Heart left ventricle (tissue), 16 donors: ENCODE data around the gene NREP. TPM values are rescaled to one million over a fixed set of nuclear protein-coding genes. Genes with fewer than 3 reads are reported as not detected.
A peak's percentile ranks its signal among the peaks of the same experiment; 100 is the strongest.

Experiments used
- ATAC-seq, 4 donors: fragments of 200-7000 bp; cut with Tn5 transposase; one replicate each; pipeline ENCODE4 v1.9.1; 2020 to 2022; ENCODE audit warnings: moderate library complexity in 4 of 4, mild to moderate bottlenecking in 3 of 4, moderate number of reproducible peaks in 1 of 4
- DNase-seq, 5 donors: peaks; one replicate each; pipeline ENCODE4 v3.0.0-alpha.2; 2020
- H3K27ac ChIP-seq, 12 donors: fragments of 200-600 bp; sonication (generic) in 4 of 12; one replicate each; pipeline versions ENCODE4 v1.5.0 to v1.8.0; 2016 to 2022; ENCODE audit warnings: mild to moderate bottlenecking in 2 of 12
- H3K27me3 ChIP-seq, 9 donors: fragments of 200-600 bp; sonication (generic) in 2 of 9; one replicate each; pipeline versions ENCODE4 v1.5.1 to v1.8.0; 2016 to 2022; ENCODE audit warnings: mild to moderate bottlenecking in 3 of 9
- H3K36me3 ChIP-seq, 9 donors: fragments of 200-600 bp; sonication (generic) in 2 of 9; one replicate each; pipeline versions ENCODE4 v1.5.0 to v1.8.0; 2018 to 2022; ENCODE audit warnings: mild to moderate bottlenecking in 2 of 9
- H3K4me1 ChIP-seq, 12 donors: fragments of 200-600 bp; sonication (generic) in 4 of 12; one replicate each; pipeline versions ENCODE4 v1.5.0 to v1.8.0; 2016 to 2022; ENCODE audit warnings: mild to moderate bottlenecking in 3 of 12
- H3K4me3 ChIP-seq, 12 donors: fragments of 200-600 bp; sonication (generic) in 4 of 12; one replicate each; pipeline versions ENCODE4 v1.5.0 to v1.8.0; 2017 to 2022; ENCODE audit warnings: mild to moderate bottlenecking in 9 of 12, moderate library complexity in 4 of 12
- H3K9me3 ChIP-seq, 12 donors: fragments of 200-600 bp; sonication (generic) in 4 of 12; one replicate each; pipeline versions ENCODE4 v1.5.0 to v1.8.0; 2016 to 2022; ENCODE audit warnings: mild to moderate bottlenecking in 1 of 12
- POLR2A ChIP-seq, 2 donors: fragments of 450-650 bp; IDR thresholded peaks; one replicate each; pipeline ENCODE4 v1.6.1; 2017; ENCODE audit warnings: antibody characterized with exemption in 2 of 2, mild to moderate bottlenecking in 2 of 2, moderate library complexity in 2 of 2
- WGBS, 4 donors: extraction: QIAGEN DNeasy Blood & Tissue Kit in 2 of 4; methylation state at CpG; one replicate each; pipeline versions ENCODE4 v1.1.5 to v1.1.7; 2013 to 2018; 5-methylcytosine and 5-hydroxymethylcytosine counted together
- intact Hi-C, 10 donors: fragments of 100-400 bp; cut with DNase I; formaldehyde crosslinking; loops; one replicate each; pipeline versions ENCODE4 v1.11.1 to v1.14.2; 2022
- polyA plus RNA-seq, 2 donors: library from polyadenylated mRNA; stranded (reverse); fragments of 200-250 nt; gene quantifications; one replicate each; pipeline ENCODE4 v1.2.3, GENCODE V29; 2013
- total RNA-seq, 9 donors: library from RNA; depleted of rRNA in 2 of 9; stranded (reverse); fragments of >200 nt in 2 of 9; fragmentation: NEBNext Ultra II Directional in 3 of 9; extraction: Animal tissue kit (Norgen Biotek cat#: 25700) in 3 of 9; gene quantifications; one replicate each; pipeline versions ENCODE4 v1.1.0 to v1.2.4, GENCODE V29; 2016 to 2023
- TF ChIP-seq, protein P1 (sequence below), 12 donors: fragments of 200-600 bp; sonication (generic) in 4 of 12; IDR thresholded peaks; one replicate each; pipeline versions ENCODE4 v1.5.0 to v1.8.0; 2018 to 2022; ENCODE audit warnings: antibody characterized with exemption in 12 of 12, mild to moderate bottlenecking in 5 of 12
- donor health status: ischemic (EF 13 %, LVEDD 7.1; RV severe dilation, severe dysfunction).
- donor health status: healthy with polysubstance abuse.
- donor health status: DM: no; HTN: yes; CAD: no.
- donor health status: DM: no; HTN: no; CAD: no.
- donor health status: ischemic (EF 25% LVEDD 6.9; RV normal size, moderate dysfunction).
- donor health status: ischemic (EF 25% LVEDD 5.7; RV mildly dilated, moderate dysfunction).
- donor health status: healthy.
- donor health status: DM: yes; HTN: yes; CAD: no.
- donor health status: ischemic (EF 35%, LVEDD 5.7; RV mildly dilated, moderate dysfunction).
- donor health status: nonischemic (EF 11% LVEDD 7.7; RV severe dilation, severe dysfunction).
- donor health status: DM: yes; HTN: yes; CAD: no.
- donor health status: PGD.
- donor health status: ischemic (EF 29% LVEDD 5.4; RV normal size, mild dysfunction).
- donor health status: nonischemic (EF 23%, LVEDD 6.1; RV moderate dilation, normal function).

Gene NREP
- total and polyA plus RNA-seq, 11 donors: 8.1 to 71.8 (median 34.5) TPM

DNA sequence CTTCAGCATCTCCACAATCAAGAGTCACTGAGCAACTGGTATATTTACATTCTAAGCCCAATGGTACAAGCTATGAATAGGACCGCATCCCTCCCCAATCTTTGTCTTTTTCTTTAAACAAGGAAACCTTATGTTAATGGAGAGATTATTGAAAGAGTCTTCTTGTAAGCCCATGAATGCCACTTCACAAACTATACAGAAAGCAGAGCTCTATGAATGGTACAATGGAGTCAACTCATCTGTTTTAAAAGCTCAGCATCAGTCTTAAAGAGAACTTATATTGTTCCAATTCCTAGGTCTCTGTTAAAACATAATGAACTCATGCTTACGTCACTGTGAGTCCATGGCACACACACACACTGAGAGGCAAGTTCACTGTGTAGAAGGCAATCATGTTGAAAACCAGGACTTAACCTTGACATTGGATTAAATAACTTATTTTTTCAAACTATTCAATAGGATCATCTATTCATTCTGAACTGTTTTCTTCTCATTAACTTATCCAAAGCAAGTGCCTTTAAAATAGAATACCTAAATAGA, 4.5 kb downstream of the NREP start:
- no peak for TF ChIP-seq POLR2A (IDR thresholded peaks at IDR 0.05)
- TF ChIP-seq, protein P1, sequence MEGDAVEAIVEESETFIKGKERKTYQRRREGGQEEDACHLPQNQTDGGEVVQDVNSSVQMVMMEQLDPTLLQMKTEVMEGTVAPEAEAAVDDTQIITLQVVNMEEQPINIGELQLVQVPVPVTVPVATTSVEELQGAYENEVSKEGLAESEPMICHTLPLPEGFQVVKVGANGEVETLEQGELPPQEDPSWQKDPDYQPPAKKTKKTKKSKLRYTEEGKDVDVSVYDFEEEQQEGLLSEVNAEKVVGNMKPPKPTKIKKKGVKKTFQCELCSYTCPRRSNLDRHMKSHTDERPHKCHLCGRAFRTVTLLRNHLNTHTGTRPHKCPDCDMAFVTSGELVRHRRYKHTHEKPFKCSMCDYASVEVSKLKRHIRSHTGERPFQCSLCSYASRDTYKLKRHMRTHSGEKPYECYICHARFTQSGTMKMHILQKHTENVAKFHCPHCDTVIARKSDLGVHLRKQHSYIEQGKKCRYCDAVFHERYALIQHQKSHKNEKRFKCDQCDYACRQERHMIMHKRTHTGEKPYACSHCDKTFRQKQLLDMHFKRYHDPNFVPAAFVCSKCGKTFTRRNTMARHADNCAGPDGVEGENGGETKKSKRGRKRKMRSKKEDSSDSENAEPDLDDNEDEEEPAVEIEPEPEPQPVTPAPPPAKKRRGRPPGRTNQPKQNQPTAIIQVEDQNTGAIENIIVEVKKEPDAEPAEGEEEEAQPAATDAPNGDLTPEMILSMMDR (IDR thresholded peaks at IDR 0.05): no peak
- Histone ChIP-seq H3K27me3 (no peaks in the 10 kb centered on the region), H3K9me3 (no peaks in the 10 kb centered on the region), H3K27ac (no peak overlapping the region), H3K36me3 (peaks cover 0 to 5% (median 0%) of the 10 kb centered on the region in 9 donors), H3K4me1 (peaks cover 0 to 63% (median 51%) of the 10 kb centered on the region in 12 donors), H3K4me3 (no peak overlapping the region)
- intact Hi-C loops: loop anchor here in 3 of 10 donors (10.0 kb wide), 2 partner anchors 102 to 392 kb away; no protein-coding TSS in a partner anchor
- DNase-seq (no peak), ATAC-seq (no peak)
- WGBS, 4 donors: 64 to 77% (median 71%) methylated on average over 2 of the region's 2 CpGs

DNA sequence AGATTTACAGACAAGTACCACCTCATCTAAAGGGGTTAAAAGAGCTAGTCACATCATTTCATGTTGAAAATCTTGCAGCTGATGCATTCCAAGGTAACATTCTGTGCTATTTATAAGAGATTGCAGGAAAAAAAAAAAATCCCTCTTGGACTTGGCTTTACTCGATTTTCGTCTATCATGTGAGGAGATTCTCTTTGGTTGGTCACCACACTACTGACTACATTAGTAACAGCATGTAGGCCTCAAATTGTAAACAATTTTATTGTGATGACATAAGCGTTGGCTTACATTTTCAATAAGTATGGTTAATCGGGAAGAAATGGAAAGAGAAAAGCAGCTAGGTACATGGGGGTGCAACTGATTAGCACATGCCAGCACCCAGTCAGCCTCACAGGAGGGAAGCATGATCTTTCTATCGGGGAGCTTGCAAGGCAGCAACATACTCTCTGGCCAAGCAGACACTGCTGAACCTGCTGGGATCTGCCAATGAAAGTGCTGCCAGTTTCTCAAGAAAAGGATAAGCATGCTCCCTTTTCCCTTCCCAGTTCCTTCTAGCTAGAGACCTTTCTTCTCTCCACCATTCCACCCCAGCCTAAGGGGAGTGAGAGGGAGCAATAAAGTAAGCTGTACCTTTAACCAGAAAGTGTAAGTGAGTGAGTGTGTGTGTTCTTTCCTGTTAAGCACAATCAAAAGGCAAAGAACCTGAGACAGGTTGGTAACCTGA, 7.5 kb downstream of the NREP start:
- no peak for ATAC-seq
- peaks cover 0 to 5% (median 0%) of the 10 kb centered on the region in 9 donors for H3K36me3 ChIP-seq
- H3K27me3 ChIP-seq: no peaks in the 10 kb centered on the region
- H3K27ac ChIP-seq: peak overlapping the region in 1 of 12 donors; percentile 51
- no peak overlapping the region for H3K4me3 ChIP-seq
- TF ChIP-seq POLR2A (IDR thresholded peaks at IDR 0.05): no peak
- TF ChIP-seq, protein P1 (IDR thresholded peaks at IDR 0.05): no peak
- DNase-seq: no peak
- intact Hi-C loops: loop anchor here in 5 of 10 donors (5.0 to 10.0 kb wide), 4 partner anchors 67 to 395 kb away; no protein-coding TSS in a partner anchor
- H3K9me3 ChIP-seq: no peaks in the 10 kb centered on the region
- WGBS, 4 donors: 44 to 53% (median 52%) methylated on average over 5 of the region's 5 CpGs
- H3K4me1 ChIP-seq: peaks cover 0 to 77% (median 41%) of the 10 kb centered on the region in 12 donors

DNA sequence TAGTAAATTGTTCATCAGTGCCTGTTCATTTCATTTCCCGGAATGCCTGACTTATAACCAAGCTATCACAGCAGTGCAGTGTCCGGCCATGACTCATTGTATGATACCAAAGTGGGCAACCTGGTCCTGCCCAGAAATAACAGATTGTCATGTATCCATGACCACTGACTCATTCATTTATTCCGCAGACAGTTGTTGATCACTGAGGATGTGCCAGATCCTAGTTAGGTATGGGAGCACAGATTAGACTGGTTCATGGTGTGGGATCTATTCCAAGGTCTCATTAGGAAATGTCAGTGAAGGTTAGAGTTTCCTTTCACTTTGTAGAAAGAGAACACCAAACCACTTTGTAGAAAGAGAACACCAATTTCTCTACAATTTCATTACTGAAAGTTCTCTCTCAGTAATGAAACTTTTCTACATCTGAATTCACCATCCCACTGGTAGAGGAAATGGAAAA, 8.7 kb downstream of the NREP start:
- H3K9me3 ChIP-seq: no peaks in the 10 kb centered on the region
- H3K4me3 ChIP-seq: peak overlapping the region in 1 of 12 donors; percentile 8
- peaks cover 0 to 77% (median 41%) of the 10 kb centered on the region in 12 donors for H3K4me1 ChIP-seq
- peak; percentile 72 to 91 (median 84) for ATAC-seq
- H3K27me3 ChIP-seq: no peaks in the 10 kb centered on the region
- H3K36me3 ChIP-seq: peaks cover 0 to 5% (median 0%) of the 10 kb centered on the region in 9 donors
- TF ChIP-seq, protein P1 (IDR thresholded peaks at IDR 0.05): no peak
- no peak for TF ChIP-seq POLR2A (IDR thresholded peaks at IDR 0.05)
- WGBS, 4 donors: 31 to 51% (median 46%) methylated on average over 3 of the region's 3 CpGs
- intact Hi-C loops: loop anchor here in 2 of 10 donors (5.0 to 10.0 kb wide), 2 partner anchors 66 to 194 kb away; no protein-coding TSS in a partner anchor
- peak overlapping the region in 9 of 12 donors; percentile 7 to 60 (median 39) for H3K27ac ChIP-seq
- no peak for DNase-seq

DNA sequence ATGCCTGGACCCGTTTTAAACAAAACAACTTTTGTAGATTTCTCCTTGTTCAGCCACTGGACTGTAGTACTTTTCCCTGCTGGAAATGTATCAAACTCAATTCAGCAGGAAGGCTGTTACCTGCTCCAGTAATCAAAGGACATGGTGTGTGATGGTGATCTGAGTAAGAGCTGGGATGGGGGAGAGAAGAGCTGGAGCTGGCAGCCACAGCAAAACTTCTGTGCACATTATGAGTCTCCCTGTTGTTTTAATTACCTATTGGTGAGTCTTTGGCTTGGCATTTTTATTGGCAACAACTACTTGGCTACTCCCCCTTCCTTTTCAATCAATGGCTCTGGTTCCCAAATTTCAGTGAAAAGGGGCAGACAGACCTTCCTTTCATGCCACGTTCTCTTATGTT, 9.7 kb downstream of the NREP start:
- Histone ChIP-seq H3K36me3 (peaks cover 0 to 5% (median 0%) of the 10 kb centered on the region in 9 donors), H3K4me1 (peaks cover 3 to 80% (median 50%) of the 10 kb centered on the region in 12 donors), H3K27ac (peak overlapping the region in 5 of 12 donors; percentile 31 to 60 (median 52)), H3K4me3 (no peak overlapping the region), H3K27me3 (no peaks in the 10 kb centered on the region), H3K9me3 (no peaks in the 10 kb centered on the region)
- intact Hi-C loops: loop anchor here in 2 of 10 donors (5.0 to 10.0 kb wide), 2 partner anchors 65 to 193 kb away; no protein-coding TSS in a partner anchor
- ATAC-seq (no peak), DNase-seq (no peak)
- 47 to 65% (median 52%) methylated on average over 2 of the region's 2 CpGs for WGBS, 4 donors
- TF ChIP-seq, protein P1 (IDR thresholded peaks at IDR 0.05): no peak
- no peak for TF ChIP-seq POLR2A (IDR thresholded peaks at IDR 0.05)
